NCI-H2107 treated with DMSO at 0.1 percent for 48 hours (cell line): ENCODE measurements around the gene GREB1.

ENCODE experiments used
- DNase-seq: peaks from one replicate; lab custom pipeline; 2025; ENCODE audit not compliant: unreplicated experiment; lab: John Stamatoyannopoulos, UW

Gene GREB1

GRCh38 chr2:11537951-11538350 lies 4.1 kb downstream of the GREB1 start:
- DNase-seq = no peak

- peak; percentile 66 for DNase-seq
These were observed 5.7 kb downstream of the GREB1 start for GRCh38 chr2:11539317-11540147.

- peak; percentile 93 for DNase-seq
These were observed 6.5 kb downstream of the GREB1 start for GRCh38 chr2:11540148-11540995.

GRCh38 chr2:11540996-11541692 lies 7.3 kb downstream of the GREB1 start:
- DNase-seq = no peak

GRCh38 chr2:11541693-11542274 lies 7.9 kb downstream of the GREB1 start:
- no peak for DNase-seq

- DNase-seq = no peak
These were observed 8.5 kb downstream of the GREB1 start for GRCh38 chr2:11542275-11542819.

GRCh38 chr2:11543337-11544216 lies 9.7 kb downstream of the GREB1 start:
- no peak for DNase-seq

GRCh38 chr2:11546072-11546471 lies 12.2 kb downstream of the GREB1 start:
- no peak for DNase-seq

GRCh38 chr2:11547912-11548497 lies 14.2 kb downstream of the GREB1 start:
- DNase-seq = no peak

- DNase-seq = no peak
These were observed 16.5 kb downstream of the GREB1 start for GRCh38 chr2:11550302-11550701.

- no peak for DNase-seq
These were observed 17.2 kb downstream of the GREB1 start for GRCh38 chr2:11550901-11551568.

- no peak for DNase-seq
These were observed 17.9 kb downstream of the GREB1 start for GRCh38 chr2:11551569-11552259.

GRCh38 chr2:11552260-11552638 lies 18.4 kb downstream of the GREB1 start:
- no peak for DNase-seq

- DNase-seq = no peak
These were observed 20.0 kb downstream of the GREB1 start for GRCh38 chr2:11553661-11554398.

- DNase-seq = no peak
These were observed 20.5 kb downstream of the GREB1 start for GRCh38 chr2:11554399-11554716.

GRCh38 chr2:11556101-11556806 lies 22.4 kb downstream of the GREB1 start:
- no peak for DNase-seq

- no peak for DNase-seq
These were observed 24.5 kb downstream of the GREB1 start for GRCh38 chr2:11558214-11558886.
